Spinal cord (tissue), 10 donors: ENCODE results near the gene TTC12. TPM values are rescaled to one million over a fixed set of nuclear protein-coding genes. Genes with fewer than 3 reads are reported as not detected.

Source experiments
- DNase-seq, 6 donors: peaks; one replicate each; pipeline versions ENCODE4 v3.0.0 to v3.0.0-alpha.2; 2013 to 2015; ENCODE audit warnings: low spot score in 6 of 6, low read depth in 4 of 6
- H3K27ac ChIP-seq: one replicate; pipeline ENCODE4 v1.5.1; 2013; ENCODE audit warnings: low read depth, low read length, control low read depth
- H3K27me3 ChIP-seq: one replicate; pipeline ENCODE4 v1.6.1; 2013; ENCODE audit warnings: low read length; ENCODE audit not compliant: control insufficient read depth, insufficient read depth
- H3K36me3 ChIP-seq: one replicate; pipeline ENCODE4 v1.6.1; 2013; ENCODE audit warnings: low read length; ENCODE audit not compliant: control insufficient read depth, insufficient read depth
- H3K4me1 ChIP-seq: one replicate; pipeline ENCODE4 v1.6.1; 2013; ENCODE audit warnings: low read length; ENCODE audit not compliant: control insufficient read depth, insufficient read depth
- H3K4me3 ChIP-seq: one replicate; pipeline ENCODE4 v1.5.1; 2013; ENCODE audit warnings: low read depth, low read length, control low read depth
- H3K9me3 ChIP-seq: one replicate; pipeline ENCODE4 v1.6.1; 2013; ENCODE audit warnings: low read length; ENCODE audit not compliant: control insufficient read depth, insufficient read depth
- WGBS: methylation state at CpG from one replicate; pipeline ENCODE4 v1.1.5; 2013; ENCODE audit warnings: missing lambda C conversion rate; ENCODE audit not compliant: insufficient coverage; 5-methylcytosine and 5-hydroxymethylcytosine counted together
- polyA plus RNA-seq, 2 donors: library from polyadenylated mRNA; unstranded; fragments of 120-200 nt; gene quantifications; one replicate each; pipeline ENCODE4 v1.2.1, GENCODE V29; 2013; ENCODE audit not compliant: insufficient read length in 2 of 2
- total RNA-seq, 2 donors: library from RNA; depleted of rRNA in 1 of 2; stranded (reverse); fragments of 120-200 nt in 1 of 2; fragments of >200 nt in 1 of 2; gene quantifications; one replicate each; pipeline versions ENCODE4 v1.2.3 to v1.2.4, GENCODE V29; 2013 to 2014
- donor health status: healthy.

TTC12 gene
- total and polyA plus RNA-seq, 4 donors, result 11.4 to 16.7 (median 12.8) TPM

GRCh38 chr11:113404859-113405430 is 90.6 kb downstream of the TTC12 start:
- no peak for DNase-seq
- no peak overlapping the region for H3K27ac ChIP-seq
- 93% methylated on average over 7 of the region's 7 CpGs for WGBS
- no peak overlapping the region for H3K4me3 ChIP-seq
- H3K36me3 ChIP-seq, result no peaks in the 10 kb centered on the region
- peaks cover 5% of the 10 kb centered on the region for H3K4me1 ChIP-seq
- no peaks in the 10 kb centered on the region for H3K9me3 ChIP-seq
- no peaks in the 10 kb centered on the region for H3K27me3 ChIP-seq

- no peak overlapping the region for H3K4me3 ChIP-seq
- no peaks in the 10 kb centered on the region for H3K9me3 ChIP-seq
- DNase-seq, result peak in 1 of 6 donors; percentile 26
- H3K27me3 ChIP-seq, result no peaks in the 10 kb centered on the region
- H3K27ac ChIP-seq, result no peak overlapping the region
- 81% methylated on average over 3 of the region's 7 CpGs for WGBS
- no peaks in the 10 kb centered on the region for H3K36me3 ChIP-seq
- peaks cover 5% of the 10 kb centered on the region for H3K4me1 ChIP-seq
These were observed 91.5 kb downstream of the TTC12 start for GRCh38 chr11:113405724-113406478.

- Histone ChIP-seq H3K4me3 (no peak overlapping the region), H3K4me1 (no peaks in the 10 kb centered on the region), H3K27me3 (no peaks in the 10 kb centered on the region), H3K36me3 (no peaks in the 10 kb centered on the region), H3K27ac (no peak overlapping the region), H3K9me3 (no peaks in the 10 kb centered on the region)
- WGBS, result 83% methylated on average over 3 of the region's 3 CpGs
- no peak for DNase-seq
These were observed 92.8 kb downstream of the TTC12 start for GRCh38 chr11:113407163-113407562.

- no peak for DNase-seq
- Histone ChIP-seq H3K9me3 (no peaks in the 10 kb centered on the region), H3K27ac (no peak overlapping the region), H3K4me1 (no peaks in the 10 kb centered on the region), H3K27me3 (no peaks in the 10 kb centered on the region), H3K36me3 (no peaks in the 10 kb centered on the region), H3K4me3 (no peak overlapping the region)
- WGBS, result 70% methylated on average over 6 of the region's 9 CpGs
These were observed 93.8 kb downstream of the TTC12 start for GRCh38 chr11:113408206-113408605.

GRCh38 chr11:113408887-113409286 is 94.5 kb downstream of the TTC12 start:
- no peaks in the 10 kb centered on the region for H3K27me3 ChIP-seq
- DNase-seq, result no peak
- no peaks in the 10 kb centered on the region for H3K9me3 ChIP-seq
- H3K4me3 ChIP-seq, result no peak overlapping the region
- 85% methylated on average over 7 of the region's 9 CpGs for WGBS
- H3K4me1 ChIP-seq, result no peaks in the 10 kb centered on the region
- H3K36me3 ChIP-seq, result no peaks in the 10 kb centered on the region
- no peak overlapping the region for H3K27ac ChIP-seq

- no peak for DNase-seq
- no peak overlapping the region for H3K4me3 ChIP-seq
- no peaks in the 10 kb centered on the region for H3K4me1 ChIP-seq
- H3K27me3 ChIP-seq, result no peaks in the 10 kb centered on the region
- WGBS, result 70% methylated on average over 2 of the region's 3 CpGs
- no peaks in the 10 kb centered on the region for H3K9me3 ChIP-seq
- no peaks in the 10 kb centered on the region for H3K36me3 ChIP-seq
- H3K27ac ChIP-seq, result no peak overlapping the region
These were observed 95.1 kb downstream of the TTC12 start for GRCh38 chr11:113409526-113409925.

GRCh38 chr11:113410414-113411135 is 96.2 kb downstream of the TTC12 start:
- H3K4me1 ChIP-seq, result no peaks in the 10 kb centered on the region
- no peak for DNase-seq
- H3K27me3 ChIP-seq, result no peaks in the 10 kb centered on the region
- no peaks in the 10 kb centered on the region for H3K9me3 ChIP-seq
- no peaks in the 10 kb centered on the region for H3K36me3 ChIP-seq
- H3K4me3 ChIP-seq, result no peak overlapping the region
- no peak overlapping the region for H3K27ac ChIP-seq
- 90% methylated on average over 21 of the region's 21 CpGs for WGBS

DNA sequence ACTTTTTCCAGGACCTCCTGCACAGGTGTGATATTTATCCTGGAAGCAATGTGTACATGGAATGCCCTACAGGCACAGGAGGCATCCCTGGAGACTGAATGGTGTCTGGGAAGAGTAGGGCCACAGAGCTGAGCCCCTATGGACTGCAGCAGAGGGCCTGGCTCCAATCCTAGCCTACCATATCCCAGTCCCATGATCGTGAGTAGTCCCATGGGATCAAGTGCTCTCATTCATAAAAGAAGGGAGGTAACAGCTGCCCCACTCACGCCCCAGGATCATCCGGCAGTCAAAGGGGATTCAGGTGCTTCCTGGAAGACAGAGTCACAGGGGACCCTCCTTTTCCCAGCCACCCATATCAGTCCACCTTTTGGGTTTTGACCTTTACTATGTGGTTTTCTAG is 97.2 kb downstream of the TTC12 start:
- Histone ChIP-seq H3K9me3 (no peaks in the 10 kb centered on the region), H3K36me3 (peaks cover under 1% of the 10 kb centered on the region), H3K4me3 (no peak overlapping the region), H3K4me1 (no peaks in the 10 kb centered on the region), H3K27ac (no peak overlapping the region), H3K27me3 (no peaks in the 10 kb centered on the region)
- 64% methylated on average over 3 of the region's 3 CpGs for WGBS
- DNase-seq, result no peak

- no peak overlapping the region for H3K4me3 ChIP-seq
- peaks cover 3% of the 10 kb centered on the region for H3K36me3 ChIP-seq
- 99% methylated on average over 9 of the region's 9 CpGs for WGBS
- no peaks in the 10 kb centered on the region for H3K27me3 ChIP-seq
- no peaks in the 10 kb centered on the region for H3K9me3 ChIP-seq
- H3K27ac ChIP-seq, result no peak overlapping the region
- no peaks in the 10 kb centered on the region for H3K4me1 ChIP-seq
- DNase-seq, result no peak
These were observed 98.3 kb downstream of the TTC12 start for GRCh38 chr11:113412675-113413074.
